Renal pelvis (tissue), 4 donors: ENCODE measurements around the gene STEAP2. TPM values are rescaled to one million over a fixed set of nuclear protein-coding genes. Genes with fewer than 3 reads are reported as not detected.

Source experiments
- DNase-seq: peaks from one replicate; pipeline ENCODE4 v3.0.0-alpha.2; 2013
- polyA plus RNA-seq, 3 donors: library from polyadenylated mRNA; unstranded; fragments of 120-200 nt; gene quantifications; one replicate each; pipeline ENCODE4 v1.2.1, GENCODE V29; 2013; ENCODE audit not compliant: insufficient read length in 3 of 3

The STEAP2 gene
- polyA plus RNA-seq, 3 donors: 11.3 to 18.9 (median 15.5) TPM

- DNase-seq: no peak
Measured at GRCh38 chr7:90267263-90267858, 55.8 kb downstream of the STEAP2 start.

GRCh38 chr7:90269163-90269562 is 57.6 kb downstream of the STEAP2 start:
- DNase-seq: no peak

- DNase-seq: no peak
Measured at GRCh38 chr7:90270431-90271178, 59.1 kb downstream of the STEAP2 start.

- no peak for DNase-seq
Measured at GRCh38 chr7:90271753-90272152, 60.2 kb downstream of the STEAP2 start.

DNA sequence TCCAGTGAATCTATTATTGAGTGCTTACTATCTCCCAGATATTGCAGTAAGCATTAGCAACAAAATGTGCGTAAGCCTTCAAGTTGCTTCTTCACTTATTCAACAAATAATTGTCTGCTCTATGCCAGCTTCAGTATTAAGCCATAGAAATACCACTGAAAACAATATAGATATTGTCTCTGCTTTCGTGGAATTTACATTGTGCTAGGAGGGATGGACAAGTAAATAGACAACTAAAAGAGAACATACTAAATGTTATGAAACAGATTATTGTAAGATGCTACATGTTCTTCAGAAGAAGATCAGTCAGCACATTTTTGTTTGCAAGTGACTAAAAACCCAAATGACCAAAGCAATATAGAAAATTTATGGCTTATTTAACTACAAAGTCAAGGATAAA is 60.7 kb downstream of the STEAP2 start:
- no peak for DNase-seq

GRCh38 chr7:90274161-90274560 is 62.6 kb downstream of the STEAP2 start:
- DNase-seq: no peak

DNA sequence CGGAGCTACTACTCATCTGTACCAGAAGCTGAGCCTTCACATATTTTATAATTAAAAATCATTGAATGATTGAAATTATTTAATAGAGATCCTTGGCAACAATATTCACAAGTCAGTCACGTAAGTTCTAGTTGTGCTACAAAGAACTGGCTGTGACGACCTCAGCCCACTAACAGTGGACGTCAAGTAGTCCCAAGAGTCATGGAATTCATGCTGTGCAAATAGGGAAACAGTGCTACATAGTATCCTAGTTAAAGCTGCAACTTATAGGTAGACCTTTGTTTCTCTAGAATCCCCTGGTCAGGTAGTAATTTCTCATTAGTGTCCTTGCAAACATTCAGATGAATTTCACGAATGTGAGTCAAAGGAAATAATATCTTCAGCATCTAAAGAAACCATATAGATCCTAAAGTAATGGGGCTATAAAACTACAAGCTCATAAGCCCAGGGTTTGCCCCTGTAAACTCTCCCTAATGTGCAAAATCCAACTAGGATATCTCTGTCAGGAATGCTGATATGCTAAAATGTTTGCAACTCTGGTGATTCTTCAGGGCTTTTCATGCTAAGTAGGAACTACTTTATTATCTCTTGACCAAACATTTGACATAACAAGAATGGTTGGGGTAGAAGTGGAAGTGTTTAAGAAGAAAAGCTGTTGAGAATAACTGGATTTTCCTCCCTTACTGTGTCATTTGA is 64.6 kb downstream of the STEAP2 start:
- no peak for DNase-seq

Other genes with a start within 250 kb of the STEAP2 start
- 10 to 100 TPM; 10.7 to 14.0 (median 13.3) TPM for gene STEAP1, start 57.3 kb upstream of the STEAP2 start, polyA plus RNA-seq
- gene CFAP69, start 33.4 kb downstream of the STEAP2 start, polyA plus RNA-seq: 10 to 100 TPM; 12.4 to 27.3 (median 20.8) TPM
- gene FAM237B, start 109.6 kb downstream of the STEAP2 start, polyA plus RNA-seq: under 1 TPM; 0.33 to 0.96 (median 0.68) TPM
- gene GTPBP10, start 135.0 kb downstream of the STEAP2 start, polyA plus RNA-seq: 10 to 100 TPM; 22.3 to 30.6 (median 27.0) TPM
- gene CLDN12, start 191.7 kb downstream of the STEAP2 start, polyA plus RNA-seq: 10 to 100 TPM; 39.7 to 56.7 (median 56.1) TPM